HEK293 (cell line): ENCODE measurements around the gene RCOR1.

Experiments used
- KLF1 ChIP-seq: fragments of 450-650 bp; formaldehyde crosslinking; IDR thresholded peaks from 2 replicates; pipeline ENCODE4 v1.5.1; 2016; ENCODE audit warnings: missing biosample characterization, missing genetic modification characterization
- PATZ1 ChIP-seq: fragments of 450-650 bp; formaldehyde crosslinking; IDR thresholded peaks from 2 replicates; pipeline ENCODE4 v1.5.1; 2016; ENCODE audit warnings: missing biosample characterization, missing genetic modification characterization
- REPIN1 ChIP-seq: fragments of 450-650 bp; formaldehyde crosslinking; IDR thresholded peaks from 2 replicates; pipeline ENCODE4 v1.5.1; 2017; ENCODE audit warnings: missing biosample characterization, missing genetic modification characterization, low read depth
- TCF7L2 ChIP-seq: IDR thresholded peaks from 2 replicates; pipeline ENCODE4 v1.6.1; 2011; ENCODE audit warnings: low read depth, mild to moderate bottlenecking, inconsistent platforms, low read length, moderate library complexity, borderline replicate concordance
- ZEB2 ChIP-seq: fragments of 450-650 bp; formaldehyde crosslinking; IDR thresholded peaks from 2 replicates; pipeline ENCODE4 v1.5.1; 2016; ENCODE audit warnings: missing biosample characterization, missing genetic modification characterization
- ZNF18 ChIP-seq: fragments of 450-650 bp; formaldehyde crosslinking; IDR thresholded peaks from 2 replicates; pipeline ENCODE4 v1.5.1; 2016; ENCODE audit warnings: missing biosample characterization, missing genetic modification characterization
- ZNF274 ChIP-seq, 2 experiments: fragments of 200-500 bp in 1 of 2; fragments of 450-650 bp in 1 of 2; sonication (Bioruptor generic) in 1 of 2; formaldehyde crosslinking in 1 of 2; IDR thresholded peaks; 2 replicates each; pipeline versions ENCODE4 v1.5.1 to v1.6.1; 2014 to 2016; ENCODE audit warnings: borderline replicate concordance in 1 of 2, inconsistent platforms in 1 of 2, low read length in 1 of 2, missing biosample characterization in 1 of 2, missing genetic modification characterization in 1 of 2
- ZNF624 ChIP-seq: fragments of 450-650 bp; formaldehyde crosslinking; IDR thresholded peaks from 2 replicates; pipeline ENCODE4 v1.5.1; 2017; ENCODE audit warnings: missing biosample characterization, missing genetic modification characterization
- ZNF707 ChIP-seq: fragments of 450-650 bp; formaldehyde crosslinking; IDR thresholded peaks from 2 replicates; pipeline ENCODE4 v1.5.1; 2016; ENCODE audit warnings: missing biosample characterization, missing genetic modification characterization
- ZSCAN16 ChIP-seq: fragments of 450-650 bp; formaldehyde crosslinking; IDR thresholded peaks from 2 replicates; pipeline ENCODE4 v1.5.1; 2016; ENCODE audit warnings: missing biosample characterization, missing genetic modification characterization
- TF ChIP-seq, protein P1 (sequence below): fragments of 450-650 bp; formaldehyde crosslinking; IDR thresholded peaks from 2 replicates; pipeline ENCODE4 v1.5.1; 2016; ENCODE audit warnings: missing biosample characterization, missing genetic modification characterization
- TF ChIP-seq, protein P2 (sequence below): fragments of 450-650 bp; formaldehyde crosslinking; IDR thresholded peaks from 2 replicates; pipeline ENCODE4 v1.5.1; 2016; ENCODE audit warnings: missing biosample characterization, missing genetic modification characterization
- TF ChIP-seq, protein P3 (sequence below): fragments of 450-650 bp; formaldehyde crosslinking; IDR thresholded peaks from 2 replicates; pipeline ENCODE4 v1.5.1; 2016; ENCODE audit warnings: missing biosample characterization, missing genetic modification characterization, low read depth
- TF ChIP-seq, protein P4 (sequence below): fragments of 450-650 bp; formaldehyde crosslinking; IDR thresholded peaks from 2 replicates; pipeline ENCODE4 v1.5.1; 2016; ENCODE audit warnings: missing biosample characterization, missing genetic modification characterization

DNA sequence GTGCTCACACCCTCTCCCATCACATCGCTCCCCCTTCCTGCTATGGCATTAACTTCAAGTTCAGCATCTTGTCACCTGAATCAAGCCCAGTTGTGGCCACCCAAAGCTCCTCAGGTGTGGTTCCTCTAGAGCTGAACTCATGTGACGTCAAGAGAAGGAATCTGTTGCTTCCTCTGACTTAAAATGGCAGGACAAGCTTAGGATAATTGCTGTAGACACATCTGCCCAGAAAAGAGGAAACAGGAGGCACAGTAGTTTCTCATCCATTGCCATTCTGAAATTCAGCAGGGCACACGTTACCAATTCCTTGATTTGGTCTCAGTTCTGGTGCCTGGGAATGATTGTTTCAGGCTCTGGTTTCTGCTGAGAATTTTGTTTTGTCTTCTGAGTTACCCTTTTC lies 52.1 kb downstream of the RCOR1 start:
- TF ChIP-seq, protein P1, sequence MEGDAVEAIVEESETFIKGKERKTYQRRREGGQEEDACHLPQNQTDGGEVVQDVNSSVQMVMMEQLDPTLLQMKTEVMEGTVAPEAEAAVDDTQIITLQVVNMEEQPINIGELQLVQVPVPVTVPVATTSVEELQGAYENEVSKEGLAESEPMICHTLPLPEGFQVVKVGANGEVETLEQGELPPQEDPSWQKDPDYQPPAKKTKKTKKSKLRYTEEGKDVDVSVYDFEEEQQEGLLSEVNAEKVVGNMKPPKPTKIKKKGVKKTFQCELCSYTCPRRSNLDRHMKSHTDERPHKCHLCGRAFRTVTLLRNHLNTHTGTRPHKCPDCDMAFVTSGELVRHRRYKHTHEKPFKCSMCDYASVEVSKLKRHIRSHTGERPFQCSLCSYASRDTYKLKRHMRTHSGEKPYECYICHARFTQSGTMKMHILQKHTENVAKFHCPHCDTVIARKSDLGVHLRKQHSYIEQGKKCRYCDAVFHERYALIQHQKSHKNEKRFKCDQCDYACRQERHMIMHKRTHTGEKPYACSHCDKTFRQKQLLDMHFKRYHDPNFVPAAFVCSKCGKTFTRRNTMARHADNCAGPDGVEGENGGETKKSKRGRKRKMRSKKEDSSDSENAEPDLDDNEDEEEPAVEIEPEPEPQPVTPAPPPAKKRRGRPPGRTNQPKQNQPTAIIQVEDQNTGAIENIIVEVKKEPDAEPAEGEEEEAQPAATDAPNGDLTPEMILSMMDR (tag by site-specific recombination), result no peak
- TF ChIP-seq KLF1 (tag by site-specific recombination), result no peak
- TF ChIP-seq ZNF18 (tag by site-specific recombination), result no peak
- TF ChIP-seq ZSCAN16 (tag by site-specific recombination), result no peak
- no peak for TF ChIP-seq TCF7L2
- TF ChIP-seq PATZ1, result no peak
- TF ChIP-seq, protein P2, sequence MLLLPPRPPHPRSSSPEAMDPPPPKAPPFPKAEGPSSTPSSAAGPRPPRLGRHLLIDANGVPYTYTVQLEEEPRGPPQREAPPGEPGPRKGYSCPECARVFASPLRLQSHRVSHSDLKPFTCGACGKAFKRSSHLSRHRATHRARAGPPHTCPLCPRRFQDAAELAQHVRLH (tag by site-specific recombination), result no peak
- no peak for TF ChIP-seq ZNF274 (IDR thresholded peaks at IDR 0.05; ENCODE audit: low read length)
- TF ChIP-seq ZNF274 (tag by site-specific recombination; IDR thresholded peaks at IDR 0.05; ENCODE audit: borderline replicate concordance), result no peak
- TF ChIP-seq, protein P3, sequence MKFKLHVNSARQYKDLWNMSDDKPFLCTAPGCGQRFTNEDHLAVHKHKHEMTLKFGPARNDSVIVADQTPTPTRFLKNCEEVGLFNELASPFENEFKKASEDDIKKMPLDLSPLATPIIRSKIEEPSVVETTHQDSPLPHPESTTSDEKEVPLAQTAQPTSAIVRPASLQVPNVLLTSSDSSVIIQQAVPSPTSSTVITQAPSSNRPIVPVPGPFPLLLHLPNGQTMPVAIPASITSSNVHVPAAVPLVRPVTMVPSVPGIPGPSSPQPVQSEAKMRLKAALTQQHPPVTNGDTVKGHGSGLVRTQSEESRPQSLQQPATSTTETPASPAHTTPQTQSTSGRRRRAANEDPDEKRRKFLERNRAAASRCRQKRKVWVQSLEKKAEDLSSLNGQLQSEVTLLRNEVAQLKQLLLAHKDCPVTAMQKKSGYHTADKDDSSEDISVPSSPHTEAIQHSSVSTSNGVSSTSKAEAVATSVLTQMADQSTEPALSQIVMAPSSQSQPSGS (tag by site-specific recombination), result no peak
- TF ChIP-seq ZNF624, result no peak
- TF ChIP-seq, protein P4, sequence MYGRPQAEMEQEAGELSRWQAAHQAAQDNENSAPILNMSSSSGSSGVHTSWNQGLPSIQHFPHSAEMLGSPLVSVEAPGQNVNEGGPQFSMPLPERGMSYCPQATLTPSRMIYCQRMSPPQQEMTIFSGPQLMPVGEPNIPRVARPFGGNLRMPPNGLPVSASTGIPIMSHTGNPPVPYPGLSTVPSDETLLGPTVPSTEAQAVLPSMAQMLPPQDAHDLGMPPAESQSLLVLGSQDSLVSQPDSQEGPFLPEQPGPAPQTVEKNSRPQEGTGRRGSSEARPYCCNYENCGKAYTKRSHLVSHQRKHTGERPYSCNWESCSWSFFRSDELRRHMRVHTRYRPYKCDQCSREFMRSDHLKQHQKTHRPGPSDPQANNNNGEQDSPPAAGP (tag by site-specific recombination), result no peak
- no peak for TF ChIP-seq ZNF707 (tag by site-specific recombination)
- TF ChIP-seq REPIN1 (tag by site-specific recombination), result no peak
- TF ChIP-seq ZEB2, result no peak
